ENCODE data around the gene NNAT.
"Not testable (repeated sequence)": the region's sequence is repeated elsewhere in the genome, so short reads cannot be mapped to it uniquely, and the experiment has no call there.

The NNAT gene

GRCh38 chr20:37484331-37484730 lies 36.7 kb upstream of the NNAT start:
- H3K4me3 ChIP-seq (ENCODE audit: low read depth in 1 of 2, low read length in 1 of 2) = no peak overlapping the region
- no peaks in the 10 kb centered on the region for H3K4me1 ChIP-seq (ENCODE audit: control insufficient read depth in 1 of 2, insufficient read depth in 1 of 2, low read depth in 1 of 2, low read length in 1 of 2)
- H3K27me3 ChIP-seq = peaks cover 4% of the 10 kb centered on the region
- no peak overlapping the region for H3K27ac ChIP-seq
- no peaks in the 10 kb centered on the region for H3K36me3 ChIP-seq
- no peak for TF ChIP-seq CTCF (IDR thresholded peaks at IDR 0.05)
- no peaks in the 10 kb centered on the region for H3K9me3 ChIP-seq

- not testable (repeated sequence) for H3K27ac ChIP-seq; H3K9me3 ChIP-seq; H3K4me3 ChIP-seq (ENCODE audit: low read depth in 1 of 2, low read length in 1 of 2); H3K4me1 ChIP-seq (ENCODE audit: control insufficient read depth in 1 of 2, insufficient read depth in 1 of 2, low read depth in 1 of 2, low read length in 1 of 2); H3K27me3 ChIP-seq; H3K36me3 ChIP-seq
These were observed 34.8 kb upstream of the NNAT start for GRCh38 chr20:37486209-37486608.

- Histone ChIP-seq H3K36me3 (peaks cover 4% of the 10 kb centered on the region), H3K9me3 (no peaks in the 10 kb centered on the region), H3K27ac (no peak overlapping the region), H3K4me1 (ENCODE audit: control insufficient read depth in 1 of 2, insufficient read depth in 1 of 2, low read depth in 1 of 2, low read length in 1 of 2) (no peaks in the 10 kb centered on the region), H3K27me3 (peaks cover 4% of the 10 kb centered on the region), H3K4me3 (ENCODE audit: low read depth in 1 of 2, low read length in 1 of 2) (no peak overlapping the region)
- TF ChIP-seq CTCF (IDR thresholded peaks at IDR 0.05) = no peak
These were observed 30.2 kb upstream of the NNAT start for GRCh38 chr20:37490663-37491350.

GRCh38 chr20:37492096-37492625 lies 28.9 kb upstream of the NNAT start:
- H3K36me3 ChIP-seq = peaks cover 4% of the 10 kb centered on the region
- no peak overlapping the region for H3K27ac ChIP-seq
- no peaks in the 10 kb centered on the region for H3K27me3 ChIP-seq
- no peak for TF ChIP-seq CTCF (IDR thresholded peaks at IDR 0.05)
- no peaks in the 10 kb centered on the region for H3K4me1 ChIP-seq (ENCODE audit: control insufficient read depth in 1 of 2, insufficient read depth in 1 of 2, low read depth in 1 of 2, low read length in 1 of 2)
- no peaks in the 10 kb centered on the region for H3K9me3 ChIP-seq
- no peak overlapping the region for H3K4me3 ChIP-seq (ENCODE audit: low read depth in 1 of 2, low read length in 1 of 2)

GRCh38 chr20:37492945-37493344 lies 28.1 kb upstream of the NNAT start:
- H3K27me3 ChIP-seq = no peaks in the 10 kb centered on the region
- no peaks in the 10 kb centered on the region for H3K4me1 ChIP-seq (ENCODE audit: control insufficient read depth in 1 of 2, insufficient read depth in 1 of 2, low read depth in 1 of 2, low read length in 1 of 2)
- no peaks in the 10 kb centered on the region for H3K9me3 ChIP-seq
- no peak overlapping the region for H3K27ac ChIP-seq
- no peak for TF ChIP-seq CTCF (IDR thresholded peaks at IDR 0.05)
- H3K36me3 ChIP-seq = peaks cover 4% of the 10 kb centered on the region
- H3K4me3 ChIP-seq (ENCODE audit: low read depth in 1 of 2, low read length in 1 of 2) = no peak overlapping the region

- Histone ChIP-seq H3K9me3 (no peaks in the 10 kb centered on the region), H3K27me3 (no peaks in the 10 kb centered on the region), H3K4me3 (ENCODE audit: low read depth in 1 of 2, low read length in 1 of 2) (no peak overlapping the region), H3K27ac (no peak overlapping the region), H3K36me3 (peaks cover 4% of the 10 kb centered on the region), H3K4me1 (ENCODE audit: control insufficient read depth in 1 of 2, insufficient read depth in 1 of 2, low read depth in 1 of 2, low read length in 1 of 2) (no peaks in the 10 kb centered on the region)
- no peak for TF ChIP-seq CTCF (IDR thresholded peaks at IDR 0.05)
These were observed 26.7 kb upstream of the NNAT start for GRCh38 chr20:37494301-37494700.

Data from neutrophil (primary cell).